NCI-H187 (cell line): ENCODE results near the gene CPSF3.

Source experiments
- DNase-seq, 2 experiments: peaks; one replicate each; lab custom pipeline; 2025; lab: John Stamatoyannopoulos, UW

Gene CPSF3

DNA sequence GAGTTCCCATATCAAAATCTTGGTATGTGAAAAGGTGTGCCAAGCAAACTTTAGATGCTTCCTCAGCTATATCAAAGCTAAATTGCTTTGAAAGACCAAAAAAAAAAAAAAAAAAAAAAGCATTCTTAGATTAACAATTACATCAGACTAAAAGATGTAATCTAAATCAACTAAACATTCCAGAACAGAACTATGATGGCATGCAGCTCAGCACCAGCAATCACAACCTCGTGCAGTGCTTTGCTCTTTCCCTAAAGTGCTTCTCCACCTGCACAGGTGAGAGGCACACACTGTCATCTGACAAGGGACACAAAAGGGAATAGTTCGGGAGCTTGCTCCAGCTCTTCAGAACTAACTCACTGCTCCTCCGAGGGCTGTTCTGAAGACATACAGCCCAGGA, 94.7 kb downstream of the CPSF3 start:
- no peak for DNase-seq

DNA sequence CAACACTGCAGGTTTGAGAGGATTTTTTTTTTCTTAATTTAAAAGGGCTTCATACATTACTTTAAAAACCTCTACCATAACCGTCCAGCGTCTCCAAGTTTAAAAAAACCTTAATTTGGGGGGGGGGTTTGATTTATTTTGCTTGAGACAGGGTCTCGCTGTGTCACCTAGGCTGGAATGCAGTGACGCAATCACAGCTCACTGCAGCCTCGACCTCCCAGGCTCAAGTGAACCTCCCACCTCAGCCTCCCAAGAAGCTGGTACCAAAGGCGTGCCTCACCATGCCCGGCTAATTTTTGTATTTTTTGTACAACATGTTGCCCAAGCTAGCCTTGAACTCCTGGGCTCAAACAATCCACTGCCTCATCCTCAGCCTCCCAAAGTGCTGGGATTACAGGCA, 95.3 kb downstream of the CPSF3 start:
- DNase-seq: no peak

DNA sequence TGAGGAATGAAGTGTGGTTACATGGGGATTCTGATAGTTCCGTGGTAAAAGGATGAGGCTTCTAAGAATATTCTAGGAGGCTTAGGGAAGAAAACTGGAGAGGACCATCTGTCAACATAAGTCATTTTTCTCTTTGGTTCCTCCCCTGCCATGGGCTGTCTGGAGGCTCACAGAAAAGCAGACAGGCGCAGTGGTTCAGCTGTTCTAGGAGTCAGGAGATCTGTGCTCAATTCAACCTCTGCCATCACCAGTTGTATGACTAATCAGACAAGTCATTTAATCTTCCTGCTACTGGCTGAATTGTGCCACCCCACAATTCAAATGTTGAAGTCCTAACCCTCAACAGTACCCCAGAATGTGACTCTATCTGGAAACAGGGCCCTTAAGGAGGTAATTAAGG, 95.8 kb downstream of the CPSF3 start:
- no peak for DNase-seq
